ENCODE data around the gene DCTN2.

- TF ChIP-seq CTCF (conservative IDR thresholded peaks at IDR 0.05; ENCODE audit: low read depth, low read length) (no peak), EZH2 (IDR thresholded peaks at IDR 0.05; ENCODE audit: borderline replicate concordance, low read depth, low read length, poor library complexity, severe bottlenecking) (no peak)
Measured at GRCh38 chr12:57539134-57539768, 7.7 kb downstream of the DCTN2 start.

Data from A673 (cell line).